GM18507 (cell line): Measurements from ENCODE around the gene FBXW4.
"Not testable (repeated sequence)": the region's sequence is repeated elsewhere in the genome, so short reads cannot be mapped to it uniquely, and the experiment has no call there.

Experiments used
- DNase-seq: peaks from one replicate; pipeline ENCODE4 v3.0.0; 2011; ENCODE audit warnings: low read depth; ENCODE audit not compliant: insufficient read length; ENCODE audit errors: extremely low spot score
- FAIRE-seq: peaks from 2 replicates; lab custom pipeline; 2011; peaks lifted over from hg19 to GRCh38; lab: Jason Lieb, UNC

The FBXW4 gene

GRCh38 chr10:101666083-101666482 lies 28.9 kb downstream of the FBXW4 start:
- no peak for FAIRE-seq

GRCh38 chr10:101663097-101663496 lies 31.9 kb downstream of the FBXW4 start:
- FAIRE-seq, result no peak
- DNase-seq, result no peak

More at GRCh38 chr10:101666083-101666482, 28.9 kb downstream of the FBXW4 start:
- no peak for DNase-seq

GRCh38 chr10:101660256-101660655 lies 34.7 kb downstream of the FBXW4 start:
- FAIRE-seq (no peak), DNase-seq (no peak)

- no peak for FAIRE-seq
- no peak for DNase-seq
Measured at GRCh38 chr10:101658975-101659374, 36.0 kb downstream of the FBXW4 start.

- DNase-seq (no peak), FAIRE-seq (no peak)
Measured at GRCh38 chr10:101656890-101657289, 38.1 kb downstream of the FBXW4 start.

- FAIRE-seq (no peak), DNase-seq (no peak)
Measured at GRCh38 chr10:101655570-101655969, 39.4 kb downstream of the FBXW4 start.

- FAIRE-seq (no peak), DNase-seq (no peak)
Measured at GRCh38 chr10:101653536-101653935, 41.4 kb downstream of the FBXW4 start.

- DNase-seq (no peak), FAIRE-seq (no peak)
Measured at GRCh38 chr10:101651336-101651735, 43.6 kb downstream of the FBXW4 start.

- no peak for FAIRE-seq
- DNase-seq, result no peak
Measured at GRCh38 chr10:101650863-101651262, 44.1 kb downstream of the FBXW4 start.

GRCh38 chr10:101649525-101650085 lies 45.4 kb downstream of the FBXW4 start:
- FAIRE-seq (no peak), DNase-seq (no peak)

- FAIRE-seq, result no peak
- no peak for DNase-seq
Measured at GRCh38 chr10:101647255-101647654, 47.7 kb downstream of the FBXW4 start.

- no peak for DNase-seq
Measured at GRCh38 chr10:101646364-101646763, 48.6 kb downstream of the FBXW4 start.

GRCh38 chr10:101645659-101646058 lies 49.3 kb downstream of the FBXW4 start:
- DNase-seq, result no peak
- no peak for FAIRE-seq

More at GRCh38 chr10:101646364-101646763, 48.6 kb downstream of the FBXW4 start:
- no peak for FAIRE-seq

- DNase-seq (no peak), FAIRE-seq (no peak)
Measured at GRCh38 chr10:101644002-101644401, 51.0 kb downstream of the FBXW4 start.

GRCh38 chr10:101643546-101643945 lies 51.4 kb downstream of the FBXW4 start:
- no peak for FAIRE-seq
- no peak for DNase-seq

GRCh38 chr10:101639141-101639900 lies 55.6 kb downstream of the FBXW4 start:
- DNase-seq (no peak), FAIRE-seq (no peak)

GRCh38 chr10:101633510-101633909 lies 61.5 kb downstream of the FBXW4 start:
- not testable (repeated sequence) for DNase-seq, FAIRE-seq

- FAIRE-seq (no peak), DNase-seq (no peak)
Measured at GRCh38 chr10:101631821-101632475, 63.0 kb downstream of the FBXW4 start.

GRCh38 chr10:101630633-101630920 lies 64.4 kb downstream of the FBXW4 start:
- DNase-seq (no peak), FAIRE-seq (no peak)

GRCh38 chr10:101629837-101630632 lies 64.9 kb downstream of the FBXW4 start:
- no peak for DNase-seq
- no peak for FAIRE-seq
